ENCODE results near the gene NOSIP. TPM values are rescaled to one million over a fixed set of nuclear protein-coding genes. Genes with fewer than 3 reads are reported as not detected.
A peak's percentile ranks its signal among the peaks of the same experiment; 100 is the strongest.

NOSIP gene
- total and polyA plus RNA-seq, 2 of the 4 experiments (the other 2 are of a cell fraction) = 118 to 138 TPM

DNA sequence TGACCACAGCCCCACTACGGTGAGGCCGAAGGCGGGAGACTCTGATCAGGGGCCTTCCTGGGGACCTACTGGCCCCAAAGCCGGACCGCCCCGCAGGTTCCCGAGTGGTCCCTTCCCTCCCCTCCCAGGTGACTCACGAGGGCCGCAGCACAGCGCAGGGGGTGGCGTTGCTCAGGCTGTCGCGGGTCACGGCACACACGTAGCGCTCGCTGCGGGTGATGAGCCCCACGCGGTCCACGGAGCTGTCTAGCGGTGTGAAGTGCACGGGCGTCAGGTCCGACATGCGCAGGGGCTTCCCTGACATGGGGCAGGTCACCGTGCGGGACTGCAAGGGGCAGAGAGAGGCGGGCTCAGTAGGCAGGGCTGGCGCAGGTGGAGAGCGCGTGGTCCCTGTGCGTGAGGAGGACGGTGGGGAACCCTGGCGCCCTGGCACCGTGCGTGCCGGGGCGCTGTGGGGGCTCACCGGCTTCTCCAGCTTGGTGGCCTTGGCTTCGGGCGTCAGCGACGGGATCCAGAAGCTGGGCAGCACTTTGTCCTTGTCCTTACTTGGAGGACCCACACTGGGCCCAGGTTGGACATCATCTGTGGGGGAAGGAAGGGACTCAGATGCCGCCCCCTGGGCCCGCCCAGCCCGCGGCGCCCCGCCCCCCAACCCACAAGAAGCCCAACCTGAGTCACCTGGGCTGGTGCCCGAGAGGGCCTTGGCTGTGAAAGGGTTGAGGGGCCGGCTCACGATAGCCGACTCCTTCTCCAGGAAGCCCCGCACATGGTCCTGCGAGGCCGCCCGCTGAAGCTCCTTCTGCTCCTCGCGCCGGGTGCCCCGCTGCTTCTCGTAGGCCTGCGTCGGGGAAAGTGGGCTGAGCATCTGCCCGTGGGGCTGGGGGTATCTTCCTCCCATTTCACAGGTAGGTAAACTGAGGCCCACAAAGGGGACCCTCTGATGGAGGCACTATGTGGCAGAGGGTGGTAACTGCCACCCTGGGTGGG lies 23.7 kb downstream of the NOSIP start:
- H3K4me3 ChIP-seq (ENCODE audit: insufficient read depth, low read depth, low read length) = no peak overlapping the region
- H2AK9ac ChIP-seq (replicated peaks; ENCODE audit: low read depth, low read length, poor library complexity) = peak overlapping the region; percentile 78
- BruUV-seq (replicated peaks) = no TSS peak
- H3K56ac ChIP-seq (ENCODE audit: extremely low read depth, insufficient read depth, low read length) = no peak overlapping the region
- peaks cover 57% of the 10 kb centered on the region for H3K36me3 ChIP-seq (ENCODE audit: control insufficient read depth, insufficient read depth, low read length)
- no peak overlapping the region for H3K23ac ChIP-seq (ENCODE audit: low read depth, low read length)
- 83% methylated on average over 34 of the region's 66 CpGs; no CpG with 5 or more reads in 1 of the 2 experiments for WGBS, 2 experiments (ENCODE audit: extremely low coverage in 2 of 2, insufficient read length in 1 of 2)
- DNase-seq = no peak
- ATAC-seq (ENCODE audit: low read depth) = no peak
- H3K27me3 ChIP-seq (ENCODE audit: control insufficient read depth, insufficient read depth, low read length) = no peaks in the 10 kb centered on the region
- no peak overlapping the region for H3K18ac ChIP-seq (ENCODE audit: low read depth, low read length)
- H3K27ac ChIP-seq (ENCODE audit: insufficient read depth, low read length) = no peak overlapping the region
- in situ Hi-C loops (cut with MboI; ENCODE audit: low sequenced_read_pairs) = loop anchor here (25.0 kb wide), 1 partner anchor 294 kb away; no protein-coding TSS in a partner anchor
- intact Hi-C loops (cut with micrococcal nuclease) = no loop called here
- H4K8ac ChIP-seq (ENCODE audit: low read depth in 2 of 2, low read length in 2 of 2) = no peak overlapping the region
- H4K20me1 ChIP-seq (ENCODE audit: insufficient read depth, low read length) = peaks cover 20% of the 10 kb centered on the region
- H3K79me1 ChIP-seq (ENCODE audit: low read depth in 1 of 2, low read length in 2 of 2) = peaks cover 16 to 21% of the 10 kb centered on the region in 2 experiments
- POLR2A ChIA-PET (ENCODE audit: unreplicated experiment) = no interaction called here
- H3K14ac ChIP-seq (replicated peaks; ENCODE audit: low read depth, low read length) = no peak overlapping the region
- dilution Hi-C loops (cut with HindIII; ENCODE audit: low sequenced_read_pairs, unreplicated experiment) = no loop called here
- H2BK120ac ChIP-seq (ENCODE audit: low read depth, low read length) = no peak overlapping the region
- H3K4ac ChIP-seq (ENCODE audit: low read depth, low read length) = no peak overlapping the region
- H2BK5ac ChIP-seq (ENCODE audit: low read depth, low read length, poor library complexity, severe bottlenecking) = no peak overlapping the region
- H2BK15ac ChIP-seq (ENCODE audit: low read depth, low read length) = no peak overlapping the region
- 0 out of 2 replicates have a peak, but pooled peaks cover 6% of the 10 kb centered on the region for H3K9me1 ChIP-seq (ENCODE audit: insufficient read depth, low read length)
- peak overlapping the region; percentile 43 for H2AFZ ChIP-seq (replicated peaks; ENCODE audit: low read length, poor library complexity)
- no peaks in the 10 kb centered on the region for H3K9me3 ChIP-seq (ENCODE audit: control insufficient read depth, insufficient read depth, low read length)
- H3K4me1 ChIP-seq (ENCODE audit: control insufficient read depth, insufficient read depth, low read length) = no peaks in the 10 kb centered on the region
- H2BK20ac ChIP-seq (ENCODE audit: low read depth, low read length) = no peak overlapping the region
- no peak overlapping the region for H3K4me2 ChIP-seq (ENCODE audit: low read depth, low read length)
- H2AK5ac ChIP-seq (ENCODE audit: low read depth, low read length) = no peak overlapping the region
- CTCF ChIA-PET = no interaction called here
- no peak for TF ChIP-seq NFE2L2 (IDR thresholded peaks at IDR 0.05; ENCODE audit: low read depth, low read length)
- TF ChIP-seq RFX5 (IDR thresholded peaks at IDR 0.05; ENCODE audit: low read depth, low read length) = no peak
- TF ChIP-seq RCOR1 (IDR thresholded peaks at IDR 0.05; ENCODE audit: insufficient replicate concordance, low read length) = no peak
- no peak for TF ChIP-seq CHD1 (IDR thresholded peaks at IDR 0.05; ENCODE audit: low read depth, low read length)
- TF ChIP-seq BHLHE40 (IDR thresholded peaks at IDR 0.05; ENCODE audit: low read depth, low read length) = no peak
- TF ChIP-seq, protein P1, sequence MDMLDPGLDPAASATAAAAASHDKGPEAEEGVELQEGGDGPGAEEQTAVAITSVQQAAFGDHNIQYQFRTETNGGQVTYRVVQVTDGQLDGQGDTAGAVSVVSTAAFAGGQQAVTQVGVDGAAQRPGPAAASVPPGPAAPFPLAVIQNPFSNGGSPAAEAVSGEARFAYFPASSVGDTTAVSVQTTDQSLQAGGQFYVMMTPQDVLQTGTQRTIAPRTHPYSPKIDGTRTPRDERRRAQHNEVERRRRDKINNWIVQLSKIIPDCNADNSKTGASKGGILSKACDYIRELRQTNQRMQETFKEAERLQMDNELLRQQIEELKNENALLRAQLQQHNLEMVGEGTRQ (IDR thresholded peaks at IDR 0.05; ENCODE audit: low read depth, low read length) = no peak
- no peak for TF ChIP-seq SMC3 (IDR thresholded peaks at IDR 0.05; ENCODE audit: low read depth, low read length)
- TF ChIP-seq RAD21 (IDR thresholded peaks at IDR 0.05; ENCODE audit: low read length) = no peak
- TF ChIP-seq MAFK (IDR thresholded peaks at IDR 0.05; ENCODE audit: low read depth, low read length) = no peak
- no peak for TF ChIP-seq CTCF (conservative IDR thresholded peaks at IDR 0.05; ENCODE audit: low read depth, low read length)
- no peak overlapping the region for H4K91ac ChIP-seq (ENCODE audit: insufficient read depth, low read depth, low read length)
- H3K9ac ChIP-seq (ENCODE audit: low read depth, low read length) = no peak overlapping the region
- H4K5ac ChIP-seq (ENCODE audit: low read depth, low read length) = no peak overlapping the region

Data from IMR-90 (cell line).